Neural cell (in vitro differentiated cells): ENCODE measurements around the gene HBD. TPM values are rescaled to one million over a fixed set of nuclear protein-coding genes. Genes with fewer than 3 reads are reported as not detected.

Experiments used
- H2AFZ ChIP-seq: fragments of 200-600, 300-800 bp; sonication (generic), shearing (Covaris generic); 2 replicates; pipeline ENCODE4 v1.6.0; 2014; ENCODE audit warnings: low read depth, mild to moderate bottlenecking, antibody characterized with exemption, low read length, moderate library complexity
- H3F3A ChIP-seq: fragments of 200-600 bp; shearing (Covaris generic); 2 replicates; pipeline ENCODE4 v1.6.1; 2016; ENCODE audit warnings: mild to moderate bottlenecking, moderate library complexity, mixed read lengths, antibody characterized with exemption, low read length; ENCODE audit not compliant: insufficient read depth, poor library complexity, severe bottlenecking
- H3K27ac ChIP-seq: fragments of 200-600, 300-800 bp; sonication (generic), shearing (Covaris generic); 2 replicates; pipeline ENCODE4 v1.5.1; 2014; ENCODE audit warnings: mild to moderate bottlenecking, low read length, moderate library complexity
- H3K27me3 ChIP-seq: fragments of 300-800, 200-600 bp; sonication (generic), shearing (Covaris generic); 2 replicates; pipeline ENCODE4 v1.6.0; 2014; ENCODE audit warnings: mild to moderate bottlenecking, low read depth, low read length, moderate library complexity; ENCODE audit not compliant: insufficient read depth
- H3K36me3 ChIP-seq: fragments of 300-800, 200-600 bp; sonication (generic), shearing (Covaris generic); 2 replicates; pipeline ENCODE4 v1.5.1; 2014; ENCODE audit warnings: mild to moderate bottlenecking, antibody characterized with exemption, low read length, moderate library complexity; ENCODE audit not compliant: insufficient read depth
- H3K4me2 ChIP-seq: fragments of 300-800, 200-600 bp; sonication (generic), shearing (Covaris generic); 2 replicates; pipeline ENCODE4 v1.6.0; 2014; ENCODE audit warnings: mild to moderate bottlenecking, low read length
- H3K4me3 ChIP-seq: fragments of 300-800, 200-600 bp; sonication (generic), shearing (Covaris generic); 2 replicates; pipeline ENCODE4 v1.5.1; 2014; ENCODE audit warnings: mild to moderate bottlenecking, low read length, moderate library complexity
- H3K79me2 ChIP-seq: fragments of 200-600 bp; shearing (Covaris generic); replicated peaks from 2 replicates; pipeline ENCODE4 v1.6.0; 2014; ENCODE audit warnings: mild to moderate bottlenecking, low read length, moderate library complexity; ENCODE audit not compliant: insufficient read depth
- H3K9ac ChIP-seq: fragments of 300-800, 200-600 bp; sonication (generic), shearing (Covaris generic); 2 replicates; pipeline ENCODE4 v1.6.1; 2016; ENCODE audit warnings: mild to moderate bottlenecking, low read length, mixed read lengths
- H3K9me2 ChIP-seq: fragments of 200-600 bp; shearing (Covaris generic); 2 replicates; pipeline ENCODE4 v1.6.1; 2016; ENCODE audit warnings: mild to moderate bottlenecking, low read length, mixed read lengths; ENCODE audit not compliant: insufficient read depth
- H3K9me3 ChIP-seq: fragments of 200-600, 300-800 bp; sonication (generic), shearing (Covaris generic); 2 replicates; pipeline ENCODE4 v1.6.1; 2016; ENCODE audit warnings: mild to moderate bottlenecking, mixed run types, low read length, moderate library complexity, mixed read lengths
- H4K20me1 ChIP-seq: fragments of 200-600 bp; shearing (Covaris generic); 2 replicates; pipeline ENCODE4 v1.6.1; 2016; ENCODE audit warnings: mild to moderate bottlenecking, mixed run types; ENCODE audit not compliant: insufficient read depth
- EP300 ChIP-seq: fragments of 450-650 bp; conservative IDR thresholded peaks from 2 replicates; pipeline ENCODE4 v1.6.1; 2014; ENCODE audit warnings: antibody characterized with exemption, mild to moderate bottlenecking, moderate library complexity; ENCODE audit not compliant: poor library complexity, severe bottlenecking
- EZH2 ChIP-seq: fragments of 200-600, 300-800 bp; shearing (Covaris generic), sonication (generic); IDR thresholded peaks from 2 replicates; pipeline ENCODE4 v1.6.1; 2014; ENCODE audit warnings: antibody characterized with exemption, low read length, borderline replicate concordance, mild to moderate bottlenecking; ENCODE audit not compliant: insufficient read depth, poor library complexity, severe bottlenecking
- MXI1 ChIP-seq: fragments of 450-650 bp; conservative IDR thresholded peaks from 2 replicates; pipeline ENCODE4 v1.6.1; 2014; ENCODE audit warnings: antibody characterized with exemption, mild to moderate bottlenecking; ENCODE audit not compliant: poor library complexity, severe bottlenecking
- POLR2AphosphoS5 ChIP-seq: IDR thresholded peaks from 2 replicates; pipeline ENCODE4 v1.6.1; 2012
- RAD21 ChIP-seq: fragments of 450-650 bp; conservative IDR thresholded peaks from 2 replicates; pipeline ENCODE4 v1.6.1; 2014; ENCODE audit warnings: antibody characterized with exemption, mild to moderate bottlenecking, moderate library complexity
- SMC3 ChIP-seq: fragments of 450-650 bp; conservative IDR thresholded peaks from 2 replicates; pipeline ENCODE4 v1.6.1; 2014; ENCODE audit warnings: antibody characterized with exemption, mild to moderate bottlenecking, moderate library complexity; ENCODE audit not compliant: poor library complexity
- TAF1 ChIP-seq: IDR thresholded peaks from 2 replicates; pipeline ENCODE4 v1.6.1; 2012; ENCODE audit warnings: low read depth
- polyA plus RNA-seq: library from polyadenylated mRNA; depleted of rRNA; stranded (reverse); fragments of >200 nt; gene quantifications from 2 replicates; pipeline ENCODE4 v1.2.3, GENCODE V29; 2014
- TF ChIP-seq, protein P1 (sequence below): IDR thresholded peaks from 2 replicates; pipeline ENCODE4 v1.6.1; 2012; ENCODE audit warnings: borderline replicate concordance
- TF ChIP-seq, protein P2 (sequence below): fragments of 450-650 bp; IDR thresholded peaks from 2 replicates; pipeline ENCODE4 v1.5.1; 2014; ENCODE audit warnings: antibody characterized with exemption, mild to moderate bottlenecking, moderate library complexity; ENCODE audit not compliant: poor library complexity, severe bottlenecking

The HBD gene
- polyA plus RNA-seq, 1 donor from 2014 or later = not detected

DNA sequence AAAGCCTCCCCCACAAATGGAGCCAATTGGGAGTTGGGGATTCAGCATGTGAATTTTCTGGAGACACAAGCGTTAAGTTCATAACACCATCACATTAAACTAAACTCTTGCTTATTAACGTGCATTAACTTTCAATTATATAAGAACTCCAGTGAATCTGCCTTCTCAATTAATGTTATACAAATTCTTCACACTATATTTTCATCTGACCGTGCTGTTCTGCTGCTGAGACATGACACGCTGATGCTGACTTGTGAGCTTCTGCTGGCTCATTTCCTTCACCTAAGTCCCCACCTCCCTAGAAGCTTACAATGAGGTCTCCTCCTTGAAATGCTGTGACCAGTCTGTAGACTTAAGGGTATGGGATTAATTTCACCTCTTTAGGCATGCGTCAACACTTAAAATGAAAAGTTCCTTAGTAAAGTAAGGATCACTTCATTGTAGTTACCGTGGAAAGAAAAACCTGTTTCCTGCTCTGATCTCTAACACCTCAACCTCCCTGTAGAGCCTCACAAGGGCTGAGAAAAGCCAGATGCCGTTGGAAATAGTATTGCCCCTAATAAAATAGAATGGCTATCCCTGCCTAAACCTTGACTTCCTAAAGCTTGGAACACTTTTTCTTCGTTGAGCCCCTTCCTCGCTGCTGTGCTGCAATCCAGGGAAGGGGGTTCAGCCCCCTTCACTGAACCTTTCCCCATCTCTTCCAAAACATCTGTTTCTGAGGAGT, 18.1 kb upstream of the HBD start:
- no peaks in the 10 kb centered on the region for H3K27me3 ChIP-seq
- no peak overlapping the region for H3K27ac ChIP-seq
- no peaks in the 10 kb centered on the region for H3K9me3 ChIP-seq
- H3K36me3 ChIP-seq = no peaks in the 10 kb centered on the region
- no peak for TF ChIP-seq POLR2AphosphoS5
- no peaks in the 10 kb centered on the region for H3K79me2 ChIP-seq
- H3K9ac ChIP-seq = no peak overlapping the region
- H2AFZ ChIP-seq = no peak overlapping the region
- H3F3A ChIP-seq = no peaks in the 10 kb centered on the region
- no peak overlapping the region for H3K4me2 ChIP-seq
- H3K4me3 ChIP-seq = no peak overlapping the region
- H3K9me2 ChIP-seq = no peaks in the 10 kb centered on the region
- no peaks in the 10 kb centered on the region for H4K20me1 ChIP-seq

DNA sequence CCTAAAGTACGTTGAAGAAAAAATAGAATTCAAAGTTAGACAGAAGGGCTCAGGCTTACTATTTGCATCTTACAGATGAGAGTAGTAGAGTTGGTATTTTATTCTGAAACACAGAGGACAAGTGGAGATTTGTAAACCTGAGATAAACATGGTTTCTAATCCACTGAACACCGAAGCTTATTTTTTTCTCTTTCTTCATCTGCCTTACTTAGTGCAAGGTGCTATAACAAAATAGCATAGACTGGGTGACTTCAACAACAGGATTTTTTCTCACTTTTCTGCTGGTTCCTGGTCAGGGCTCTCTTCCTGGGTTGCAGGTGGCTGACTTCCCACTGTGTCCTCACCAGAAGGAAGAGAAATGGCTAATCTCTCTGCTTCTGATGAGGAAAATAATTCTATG, 17.5 kb upstream of the HBD start:
- H3K9me2 ChIP-seq = no peaks in the 10 kb centered on the region
- H3K4me3 ChIP-seq = no peak overlapping the region
- H3K27ac ChIP-seq = no peak overlapping the region
- H3K27me3 ChIP-seq = no peaks in the 10 kb centered on the region
- H3K9me3 ChIP-seq = no peaks in the 10 kb centered on the region
- H3K4me2 ChIP-seq = no peak overlapping the region
- TF ChIP-seq EZH2 (no peak), TAF1 (no peak), RAD21 (no peak), SMC3 (no peak), POLR2AphosphoS5 (no peak), MXI1 (no peak), EP300 (no peak)
- TF ChIP-seq, protein P1, sequence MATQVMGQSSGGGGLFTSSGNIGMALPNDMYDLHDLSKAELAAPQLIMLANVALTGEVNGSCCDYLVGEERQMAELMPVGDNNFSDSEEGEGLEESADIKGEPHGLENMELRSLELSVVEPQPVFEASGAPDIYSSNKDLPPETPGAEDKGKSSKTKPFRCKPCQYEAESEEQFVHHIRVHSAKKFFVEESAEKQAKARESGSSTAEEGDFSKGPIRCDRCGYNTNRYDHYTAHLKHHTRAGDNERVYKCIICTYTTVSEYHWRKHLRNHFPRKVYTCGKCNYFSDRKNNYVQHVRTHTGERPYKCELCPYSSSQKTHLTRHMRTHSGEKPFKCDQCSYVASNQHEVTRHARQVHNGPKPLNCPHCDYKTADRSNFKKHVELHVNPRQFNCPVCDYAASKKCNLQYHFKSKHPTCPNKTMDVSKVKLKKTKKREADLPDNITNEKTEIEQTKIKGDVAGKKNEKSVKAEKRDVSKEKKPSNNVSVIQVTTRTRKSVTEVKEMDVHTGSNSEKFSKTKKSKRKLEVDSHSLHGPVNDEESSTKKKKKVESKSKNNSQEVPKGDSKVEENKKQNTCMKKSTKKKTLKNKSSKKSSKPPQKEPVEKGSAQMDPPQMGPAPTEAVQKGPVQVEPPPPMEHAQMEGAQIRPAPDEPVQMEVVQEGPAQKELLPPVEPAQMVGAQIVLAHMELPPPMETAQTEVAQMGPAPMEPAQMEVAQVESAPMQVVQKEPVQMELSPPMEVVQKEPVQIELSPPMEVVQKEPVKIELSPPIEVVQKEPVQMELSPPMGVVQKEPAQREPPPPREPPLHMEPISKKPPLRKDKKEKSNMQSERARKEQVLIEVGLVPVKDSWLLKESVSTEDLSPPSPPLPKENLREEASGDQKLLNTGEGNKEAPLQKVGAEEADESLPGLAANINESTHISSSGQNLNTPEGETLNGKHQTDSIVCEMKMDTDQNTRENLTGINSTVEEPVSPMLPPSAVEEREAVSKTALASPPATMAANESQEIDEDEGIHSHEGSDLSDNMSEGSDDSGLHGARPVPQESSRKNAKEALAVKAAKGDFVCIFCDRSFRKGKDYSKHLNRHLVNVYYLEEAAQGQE = no peak
- TF ChIP-seq, protein P2, sequence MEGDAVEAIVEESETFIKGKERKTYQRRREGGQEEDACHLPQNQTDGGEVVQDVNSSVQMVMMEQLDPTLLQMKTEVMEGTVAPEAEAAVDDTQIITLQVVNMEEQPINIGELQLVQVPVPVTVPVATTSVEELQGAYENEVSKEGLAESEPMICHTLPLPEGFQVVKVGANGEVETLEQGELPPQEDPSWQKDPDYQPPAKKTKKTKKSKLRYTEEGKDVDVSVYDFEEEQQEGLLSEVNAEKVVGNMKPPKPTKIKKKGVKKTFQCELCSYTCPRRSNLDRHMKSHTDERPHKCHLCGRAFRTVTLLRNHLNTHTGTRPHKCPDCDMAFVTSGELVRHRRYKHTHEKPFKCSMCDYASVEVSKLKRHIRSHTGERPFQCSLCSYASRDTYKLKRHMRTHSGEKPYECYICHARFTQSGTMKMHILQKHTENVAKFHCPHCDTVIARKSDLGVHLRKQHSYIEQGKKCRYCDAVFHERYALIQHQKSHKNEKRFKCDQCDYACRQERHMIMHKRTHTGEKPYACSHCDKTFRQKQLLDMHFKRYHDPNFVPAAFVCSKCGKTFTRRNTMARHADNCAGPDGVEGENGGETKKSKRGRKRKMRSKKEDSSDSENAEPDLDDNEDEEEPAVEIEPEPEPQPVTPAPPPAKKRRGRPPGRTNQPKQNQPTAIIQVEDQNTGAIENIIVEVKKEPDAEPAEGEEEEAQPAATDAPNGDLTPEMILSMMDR = no peak
- H3K9ac ChIP-seq = no peak overlapping the region
- H3K79me2 ChIP-seq = no peaks in the 10 kb centered on the region
- H2AFZ ChIP-seq = no peak overlapping the region
- H3K36me3 ChIP-seq = no peaks in the 10 kb centered on the region
- H4K20me1 ChIP-seq = no peaks in the 10 kb centered on the region
- H3F3A ChIP-seq = no peaks in the 10 kb centered on the region
